ENCODE data around the gene MYH13. TPM values are rescaled to one million over a fixed set of nuclear protein-coding genes. Genes with fewer than 3 reads are reported as not detected.

MYH13 gene
- total RNA-seq, 1 experiment from 2014 or later, result not detected

- Histone ChIP-seq H3K56ac (ENCODE audit: insufficient read length, low read depth, low read length) (no peak overlapping the region), H3K14ac (ENCODE audit: insufficient read depth, low read length) (no peak overlapping the region), H2BK15ac (ENCODE audit: low read depth, low read length) (no peak overlapping the region), H3K4me1 (ENCODE audit: insufficient read depth, low read length) (no peaks in the 10 kb centered on the region), H4K8ac (replicated peaks; ENCODE audit: insufficient read length, low read depth, low read length) (no peak overlapping the region), H3K27me3 (ENCODE audit: insufficient read depth, low read length) (no peaks in the 10 kb centered on the region), H3K79me1 (ENCODE audit: insufficient read depth, low read depth, low read length, poor library complexity, severe bottlenecking) (no peaks in the 10 kb centered on the region), H4K20me1 (ENCODE audit: control insufficient read depth, insufficient read depth, insufficient read length) (no peaks in the 10 kb centered on the region), H3K18ac (ENCODE audit: insufficient read length, low read depth, low read length) (no peak overlapping the region), H3K9ac (ENCODE audit: extremely low read depth, insufficient read length, low read length) (no peak overlapping the region), H2BK12ac (ENCODE audit: insufficient read length, low read depth, low read length) (no peak overlapping the region), H2AFZ (ENCODE audit: low read length) (no peak overlapping the region), H2BK120ac (ENCODE audit: low read depth, low read length, poor library complexity, severe bottlenecking) (no peak overlapping the region), H3K23me2 (ENCODE audit: insufficient read length, low read depth, low read length, poor library complexity, severe bottlenecking) (no peaks in the 10 kb centered on the region), H3K27ac (ENCODE audit: insufficient read length, low read depth, low read length) (no peak overlapping the region), H4K91ac (ENCODE audit: insufficient read length, low read depth, low read length) (no peak overlapping the region), H3K4me2 (ENCODE audit: insufficient read depth, insufficient read length, low read length) (no peak overlapping the region), H4K5ac (ENCODE audit: insufficient read length, low read depth, low read length) (no peak overlapping the region), H2AK5ac (ENCODE audit: insufficient read length, low read length) (no peak overlapping the region), H3K9me3 (ENCODE audit: control insufficient read depth, low read depth, low read length) (no peaks in the 10 kb centered on the region), H3K79me2 (ENCODE audit: insufficient read depth, low read length) (no peaks in the 10 kb centered on the region), H3T11ph (ENCODE audit: low read length) (no peak overlapping the region), H2BK5ac (ENCODE audit: insufficient read length, low read length) (no peak overlapping the region), H2BK20ac (ENCODE audit: low read depth, low read length, poor library complexity, severe bottlenecking) (no peak overlapping the region), H3K4ac (ENCODE audit: low read depth, low read length) (no peak overlapping the region), H3K23ac (ENCODE audit: insufficient read length, low read depth, low read length) (no peak overlapping the region)
- no peaks in the 10 kb centered on the region for H3K4me1 Mint-ChIP-seq
- WGBS (ENCODE audit: extremely low coverage, insufficient read length, low lambda C conversion rate), result no CpG with 5 or more reads among the region's 9 CpGs
- H3K36me3 Mint-ChIP-seq (ENCODE audit: insufficient read depth in 1 of 3, low read depth in 3 of 3), result no peaks in the 10 kb centered on the region
- H3K4me3 Mint-ChIP-seq, result no peak overlapping the region
- peaks cover 2% of the 10 kb centered on the region; the same call in 1 of the 2 replicates for H3K27me3 Mint-ChIP-seq (ENCODE audit: low read depth)
- DNase-seq, result no peak
- TF ChIP-seq CTCF (conservative IDR thresholded peaks at IDR 0.05), result no peak
- peaks cover 0 to 5% of the 10 kb centered on the region in 2 experiments; a peak in 2 of 5 replicates for H3K9me3 Mint-ChIP-seq
- H3K27ac Mint-ChIP-seq, result no peak overlapping the region
Observed at GRCh38 chr17:10392880-10393279, 20.1 kb upstream of the MYH13 start.
